Small intestine (tissue), 7 donors: ENCODE measurements around the gene TPPP. TPM values are rescaled to one million over a fixed set of nuclear protein-coding genes. Genes with fewer than 3 reads are reported as not detected.
A peak's percentile ranks its signal among the peaks of the same experiment; 100 is the strongest.

Source experiments
- DNase-seq, 2 donors: peaks; one replicate each; pipeline versions ENCODE4 v3.0.0 to v3.0.0-alpha.2; 2013
- FAIRE-seq: peaks from 2 replicates; lab custom pipeline; 2012; peaks lifted over from hg19 to GRCh38; lab: Jason Lieb, UNC
- H3K27ac ChIP-seq, 3 donors: one replicate each; pipeline ENCODE4 v1.5.1; 2013; ENCODE audit warnings: low read length in 2 of 3, mild to moderate bottlenecking in 2 of 3, control low read depth in 1 of 3, inconsistent platforms in 1 of 3, low read depth in 1 of 3, moderate library complexity in 1 of 3
- H3K27me3 ChIP-seq, 3 donors: one replicate each; pipeline ENCODE4 v1.6.1; 2013; ENCODE audit warnings: low read length in 3 of 3, inconsistent platforms in 1 of 3; ENCODE audit not compliant: control insufficient read depth in 3 of 3, insufficient read depth in 3 of 3
- H3K36me3 ChIP-seq, 3 donors: one replicate each; pipeline ENCODE4 v1.6.1; 2013; ENCODE audit warnings: low read length in 3 of 3, inconsistent platforms in 1 of 3, low read depth in 1 of 3, mild to moderate bottlenecking in 1 of 3, moderate library complexity in 1 of 3; ENCODE audit not compliant: control insufficient read depth in 3 of 3, insufficient read depth in 2 of 3
- H3K4me1 ChIP-seq, 3 donors: one replicate each; pipeline ENCODE4 v1.6.1; 2013; ENCODE audit warnings: low read length in 2 of 3, inconsistent platforms in 1 of 3, low read depth in 1 of 3, mild to moderate bottlenecking in 1 of 3, moderate library complexity in 1 of 3; ENCODE audit not compliant: control insufficient read depth in 3 of 3, insufficient read depth in 2 of 3
- H3K4me3 ChIP-seq, 3 donors: one replicate each; pipeline ENCODE4 v1.5.1; 2013; ENCODE audit warnings: low read length in 3 of 3, control low read depth in 1 of 3, inconsistent platforms in 1 of 3, low read depth in 1 of 3, mild to moderate bottlenecking in 1 of 3, moderate library complexity in 1 of 3
- H3K9me3 ChIP-seq, 2 donors: one replicate each; pipeline ENCODE4 v1.6.1; 2013; ENCODE audit warnings: low read depth in 1 of 2, low read length in 1 of 2; ENCODE audit not compliant: control insufficient read depth in 2 of 2, insufficient read depth in 1 of 2
- WGBS, 3 donors: extraction: QIAGEN DNeasy Blood & Tissue Kit; methylation state at CpG; one replicate each; pipeline ENCODE4 v1.1.7; 2013; 5-methylcytosine and 5-hydroxymethylcytosine counted together
- polyA plus RNA-seq, 4 donors: library from polyadenylated mRNA; stranded (reverse) in 3 of 4; unstranded in 1 of 4; fragments of 200-250 nt in 3 of 4; fragments of 120-200 nt in 1 of 4; gene quantifications; one replicate each; pipeline versions ENCODE4 v1.2.1 to v1.2.3, GENCODE V29; 2013
- donor health status: healthy with polysubstance abuse.
- donor health status: control.
- donor health status: control.
- donor health status: Bipolar disorder and iron deficiency.
- donor health status: healthy.

The TPPP gene
- polyA plus RNA-seq, 4 donors, result 3.0 to 6.3 (median 5.5) TPM

- WGBS, 3 donors, result 95 to 97% (median 96%) methylated on average over 16 of the region's 16 CpGs
- peaks cover 0 to 87% (median 8%) of the 10 kb centered on the region in 3 donors for H3K36me3 ChIP-seq
- H3K27ac ChIP-seq, result no peak overlapping the region
- no peaks in the 10 kb centered on the region for H3K27me3 ChIP-seq
- FAIRE-seq (no peak), DNase-seq (no peak)
- no peaks in the 10 kb centered on the region for H3K4me1 ChIP-seq
- H3K4me3 ChIP-seq, result no peak overlapping the region
- no peaks in the 10 kb centered on the region for H3K9me3 ChIP-seq
Observed at GRCh38 chr5:621341-621761, 71.8 kb downstream of the TPPP start.

- Histone ChIP-seq H3K4me1 (no peaks in the 10 kb centered on the region), H3K27me3 (no peaks in the 10 kb centered on the region), H3K4me3 (no peak overlapping the region), H3K27ac (no peak overlapping the region), H3K9me3 (no peaks in the 10 kb centered on the region), H3K36me3 (peaks cover 0 to 81% (median 8%) of the 10 kb centered on the region in 3 donors)
- FAIRE-seq (no peak), DNase-seq (no peak)
- WGBS, 3 donors, result 93 to 98% (median 95%) methylated on average over 8 of the region's 8 CpGs
Observed at GRCh38 chr5:620586-621180, 72.5 kb downstream of the TPPP start.

- no peaks in the 10 kb centered on the region for H3K4me1 ChIP-seq
- no peak for DNase-seq
- 95 to 97% (median 95%) methylated on average over 20 of the region's 20 CpGs for WGBS, 3 donors
- no peak overlapping the region for H3K27ac ChIP-seq
- no peak for FAIRE-seq
- no peak overlapping the region for H3K4me3 ChIP-seq
- H3K9me3 ChIP-seq, result no peaks in the 10 kb centered on the region
- no peaks in the 10 kb centered on the region for H3K27me3 ChIP-seq
- peaks cover 0 to 76% (median 8%) of the 10 kb centered on the region in 3 donors for H3K36me3 ChIP-seq
Observed at GRCh38 chr5:620152-620551, 73.0 kb downstream of the TPPP start.

- 95 to 97% (median 96%) methylated on average over 16 of the region's 16 CpGs for WGBS, 3 donors
- H3K36me3 ChIP-seq, result peaks cover 0 to 69% (median 8%) of the 10 kb centered on the region in 3 donors
- DNase-seq (no peak), FAIRE-seq (no peak)
- H3K27ac ChIP-seq, result no peak overlapping the region
- no peaks in the 10 kb centered on the region for H3K27me3 ChIP-seq
- H3K4me3 ChIP-seq, result no peak overlapping the region
- H3K9me3 ChIP-seq, result no peaks in the 10 kb centered on the region
- H3K4me1 ChIP-seq, result no peaks in the 10 kb centered on the region
Observed at GRCh38 chr5:619444-619843, 73.7 kb downstream of the TPPP start.

GRCh38 chr5:618450-618849, 74.7 kb downstream of the TPPP start:
- Histone ChIP-seq H3K27me3 (no peaks in the 10 kb centered on the region), H3K9me3 (peaks cover 0 to 3% of the 10 kb centered on the region in 2 donors), H3K4me1 (no peaks in the 10 kb centered on the region), H3K4me3 (no peak overlapping the region), H3K36me3 (peaks cover 0 to 62% (median 8%) of the 10 kb centered on the region in 3 donors), H3K27ac (no peak overlapping the region)
- DNase-seq, result no peak
- WGBS, 3 donors, result 96 to 99% (median 97%) methylated on average over 5 of the region's 5 CpGs
- no peak for FAIRE-seq

DNA sequence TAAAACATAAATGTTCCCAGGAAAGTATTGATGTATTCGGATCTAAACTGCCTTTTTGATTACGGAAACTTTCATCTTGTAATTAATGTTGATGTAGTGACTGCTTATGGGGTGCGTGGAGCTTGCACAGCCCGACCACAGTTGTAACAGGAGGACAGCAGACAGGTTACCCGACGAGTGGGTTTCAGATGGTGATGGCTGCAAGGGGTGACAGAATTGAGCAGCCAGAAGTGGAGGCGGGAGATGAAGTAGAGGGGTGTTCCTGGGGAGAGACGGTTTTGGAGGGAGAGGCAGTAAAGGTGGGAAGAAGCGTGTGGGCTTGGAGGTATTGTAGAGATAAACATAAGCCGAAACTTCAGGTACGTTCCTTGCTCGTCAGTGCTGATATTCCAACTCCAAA, 75.3 kb downstream of the TPPP start:
- H3K27me3 ChIP-seq, result no peaks in the 10 kb centered on the region
- H3K4me1 ChIP-seq, result peaks cover 0 to 3% (median 0%) of the 10 kb centered on the region in 3 donors
- H3K4me3 ChIP-seq, result no peak overlapping the region
- peaks cover 0 to 57% (median 8%) of the 10 kb centered on the region in 3 donors for H3K36me3 ChIP-seq
- FAIRE-seq, result no peak
- DNase-seq, result no peak
- H3K27ac ChIP-seq, result no peak overlapping the region
- H3K9me3 ChIP-seq, result peaks cover 0 to 9% of the 10 kb centered on the region in 2 donors
- 96 to 97% (median 96%) methylated on average over 12 of the region's 12 CpGs for WGBS, 3 donors

DNA sequence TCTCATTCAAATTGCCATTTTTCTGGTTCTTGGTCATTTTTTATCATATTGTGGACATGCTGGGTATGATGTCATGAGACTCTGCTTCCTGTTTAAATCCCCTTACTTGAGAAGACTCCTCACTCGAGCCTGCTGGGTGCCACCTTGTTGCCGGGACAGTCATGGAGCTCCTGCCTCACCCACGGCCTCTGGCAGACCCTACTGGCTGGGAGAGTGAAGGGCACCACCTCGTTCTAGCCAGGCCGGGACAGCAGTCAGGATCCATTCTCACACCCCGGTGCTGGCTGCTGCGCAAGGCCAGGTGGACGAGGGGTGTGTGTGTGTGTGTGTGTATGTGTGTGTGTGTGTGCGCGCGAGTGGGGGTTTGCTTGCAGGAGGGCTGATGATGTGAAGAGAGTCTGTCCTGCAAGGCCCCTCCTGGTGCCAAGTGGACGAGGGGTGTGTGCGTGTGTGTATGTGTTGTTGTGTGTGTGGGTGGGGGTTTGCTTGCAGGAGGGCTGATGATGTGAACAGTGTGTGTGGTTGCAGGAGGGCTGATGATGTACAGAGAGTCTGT, 76.6 kb downstream of the TPPP start:
- Histone ChIP-seq H3K27me3 (no peaks in the 10 kb centered on the region), H3K4me3 (no peak overlapping the region), H3K4me1 (peaks cover 0 to 6% (median 0%) of the 10 kb centered on the region in 3 donors), H3K9me3 (peaks cover 0 to 10% of the 10 kb centered on the region in 2 donors), H3K27ac (no peak overlapping the region), H3K36me3 (peaks cover 0 to 46% (median 6%) of the 10 kb centered on the region in 3 donors)
- WGBS, 3 donors, result 72 to 76% (median 72%) methylated on average over 13 of the region's 13 CpGs
- no peak for FAIRE-seq
- peak; percentile 22 to 41 for DNase-seq

GRCh38 chr5:612498-613424, 80.4 kb downstream of the TPPP start:
- peak in 1 of 2 donors; percentile 60 for DNase-seq
- Histone ChIP-seq H3K9me3 (peaks cover 0 to 10% of the 10 kb centered on the region in 2 donors), H3K27me3 (no peaks in the 10 kb centered on the region), H3K4me1 (peaks cover 0 to 15% (median 0%) of the 10 kb centered on the region in 3 donors), H3K4me3 (peak overlapping the region; percentile 72 to 92 (median 84)), H3K36me3 (peaks cover 0 to 23% (median 0%) of the 10 kb centered on the region in 3 donors), H3K27ac (peak overlapping the region in 2 of 3 donors; percentile 3 to 73)
- FAIRE-seq, result no peak
- 12 to 41% (median 14%) methylated on average over 16 to 49 of the region's 49 CpGs for WGBS, 3 donors
